Right atrium auricular region (tissue), 2 donors: ENCODE results near the gene LCE5A. TPM values are rescaled to one million over a fixed set of nuclear protein-coding genes. Genes with fewer than 3 reads are reported as not detected.

ENCODE experiments used
- DNase-seq: peaks from one replicate; pipeline ENCODE4 v3.0.0-alpha.2; 2019; ENCODE audit warnings: low spot score
- H3K27ac ChIP-seq, 2 donors: fragments of 200-600 bp; sonication (generic); 1 replicate in 1 of 2; 2 replicates in 1 of 2; pipeline ENCODE4 v1.5.1; 2016 to 2019
- H3K27me3 ChIP-seq, 2 donors: fragments of 200-600 bp; sonication (generic); one replicate each; pipeline versions ENCODE4 v1.5.1 to v1.6.0; 2017 to 2019
- H3K36me3 ChIP-seq: fragments of 200-600 bp; sonication (generic); one replicate; pipeline ENCODE4 v1.5.1; 2016
- H3K4me1 ChIP-seq, 2 donors: fragments of 200-600 bp; sonication (generic); one replicate each; pipeline versions ENCODE4 v1.5.1 to v1.6.0; 2017 to 2019
- H3K4me3 ChIP-seq, 2 donors: fragments of 200-600 bp; sonication (generic); 1 replicate in 1 of 2; 2 replicates in 1 of 2; pipeline ENCODE4 v1.5.1; 2017 to 2019; ENCODE audit warnings: mild to moderate bottlenecking in 1 of 2, moderate library complexity in 1 of 2
- H3K9me3 ChIP-seq, 2 donors: fragments of 200-600 bp; sonication (generic); one replicate each; pipeline ENCODE4 v1.5.1; 2019
- total RNA-seq, 2 donors: library from RNA; depleted of rRNA; stranded (reverse); fragments of >200 nt; gene quantifications; one replicate each; pipeline ENCODE4 v1.1.0, GENCODE V29; 2016
- TF ChIP-seq, protein P1 (sequence below), 2 donors: fragments of 200-600 bp; sonication (generic); IDR thresholded peaks; one replicate each; pipeline ENCODE4 v1.5.1; 2019; ENCODE audit warnings: antibody characterized with exemption in 2 of 2

The LCE5A gene, protein sequence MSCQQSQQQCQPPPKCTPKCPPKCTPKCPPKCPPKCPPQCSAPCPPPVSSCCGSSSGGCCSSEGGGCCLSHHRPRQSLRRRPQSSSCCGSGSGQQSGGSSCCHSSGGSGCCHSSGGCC
- total RNA-seq: not detected

DNA sequence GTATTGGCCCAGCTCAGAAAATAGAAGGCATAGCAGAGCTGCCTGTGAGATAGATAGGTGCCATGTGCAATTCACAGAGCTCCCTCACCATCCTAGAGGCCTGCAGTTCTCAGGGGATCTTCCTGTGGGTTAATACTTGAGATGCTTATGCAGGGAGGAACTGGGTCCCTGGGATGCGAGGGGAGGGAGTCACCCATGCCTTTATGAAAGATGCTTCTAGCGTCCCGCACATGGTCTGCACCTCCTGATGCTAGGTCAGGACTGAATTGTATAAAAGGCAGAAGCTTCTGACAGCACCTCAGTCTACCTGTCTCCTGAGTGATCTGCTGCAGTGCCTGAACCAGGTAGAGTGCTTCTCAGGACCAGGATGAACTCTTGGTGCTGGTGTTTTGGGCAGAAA lies at the start of gene LCE5A:
Gene LCE5A, plus strand, starts transcription at position 301 of the 400 bp plus-strand sequence. CDS start 732 bp downstream, outside the sequence.
- TF ChIP-seq, protein P1, sequence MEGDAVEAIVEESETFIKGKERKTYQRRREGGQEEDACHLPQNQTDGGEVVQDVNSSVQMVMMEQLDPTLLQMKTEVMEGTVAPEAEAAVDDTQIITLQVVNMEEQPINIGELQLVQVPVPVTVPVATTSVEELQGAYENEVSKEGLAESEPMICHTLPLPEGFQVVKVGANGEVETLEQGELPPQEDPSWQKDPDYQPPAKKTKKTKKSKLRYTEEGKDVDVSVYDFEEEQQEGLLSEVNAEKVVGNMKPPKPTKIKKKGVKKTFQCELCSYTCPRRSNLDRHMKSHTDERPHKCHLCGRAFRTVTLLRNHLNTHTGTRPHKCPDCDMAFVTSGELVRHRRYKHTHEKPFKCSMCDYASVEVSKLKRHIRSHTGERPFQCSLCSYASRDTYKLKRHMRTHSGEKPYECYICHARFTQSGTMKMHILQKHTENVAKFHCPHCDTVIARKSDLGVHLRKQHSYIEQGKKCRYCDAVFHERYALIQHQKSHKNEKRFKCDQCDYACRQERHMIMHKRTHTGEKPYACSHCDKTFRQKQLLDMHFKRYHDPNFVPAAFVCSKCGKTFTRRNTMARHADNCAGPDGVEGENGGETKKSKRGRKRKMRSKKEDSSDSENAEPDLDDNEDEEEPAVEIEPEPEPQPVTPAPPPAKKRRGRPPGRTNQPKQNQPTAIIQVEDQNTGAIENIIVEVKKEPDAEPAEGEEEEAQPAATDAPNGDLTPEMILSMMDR (IDR thresholded peaks at IDR 0.05): no peak
- DNase-seq: no peak
- Histone ChIP-seq H3K9me3 (no peaks in the 10 kb centered on the region), H3K27ac (no peak within 1 kb of the TSS), H3K27me3 (peaks cover 0 to 5% of the 10 kb centered on the region in 2 donors), H3K4me3 (no peak within 1 kb of the TSS), H3K36me3 (no peaks in the 10 kb centered on the region), H3K4me1 (peaks cover 0 to 7% of the 10 kb centered on the region in 2 donors)

DNA sequence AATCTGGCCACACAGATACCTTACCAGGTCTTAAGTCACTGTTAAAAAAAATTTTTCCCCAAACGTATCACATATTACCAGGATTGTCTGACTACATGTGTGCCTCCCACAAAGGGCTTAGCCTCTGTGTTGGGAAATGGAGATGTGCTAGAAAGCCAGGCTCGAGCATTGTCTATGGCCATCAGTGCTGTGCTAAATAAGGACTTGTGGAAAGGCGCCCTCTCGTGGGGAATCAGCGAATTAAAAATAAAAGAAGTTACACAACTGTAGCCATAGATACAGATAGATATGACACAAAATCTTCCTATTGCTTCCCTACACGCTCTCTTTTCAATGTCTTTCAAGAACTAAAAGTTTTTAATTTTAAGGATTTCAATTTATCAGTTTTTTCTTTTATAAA lies 49.1 kb upstream of the LCE5A start:
- Histone ChIP-seq H3K9me3 (peaks cover 0 to 6% of the 10 kb centered on the region in 2 donors), H3K27me3 (no peaks in the 10 kb centered on the region), H3K4me3 (no peak overlapping the region), H3K27ac (no peak overlapping the region), H3K36me3 (no peaks in the 10 kb centered on the region), H3K4me1 (no peaks in the 10 kb centered on the region)
- peak; percentile 66 for DNase-seq
- TF ChIP-seq, protein P1 (IDR thresholded peaks at IDR 0.05): peak; percentile 36 to 75

DNA sequence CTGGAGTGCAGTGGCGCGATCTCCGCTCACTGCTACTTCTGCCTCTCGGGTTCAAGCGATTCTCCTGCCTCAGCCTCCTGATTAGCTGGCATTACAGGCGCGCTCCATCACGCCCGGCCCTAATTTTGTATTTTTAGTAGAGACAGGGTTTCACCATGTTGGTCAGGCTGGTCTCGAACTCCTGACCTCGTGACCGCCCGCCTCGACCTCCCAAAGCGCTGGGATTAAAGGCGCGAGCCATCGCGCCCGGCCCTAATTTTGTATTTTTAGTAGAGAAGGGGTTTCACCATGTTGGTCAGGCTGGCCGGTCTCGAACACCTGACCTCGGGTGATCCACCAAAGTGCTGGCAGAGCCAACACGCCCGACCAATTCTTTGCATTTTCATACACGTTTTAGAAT lies 48.0 kb upstream of the LCE5A start:
- DNase-seq: no peak
- no peak overlapping the region for H3K4me3 ChIP-seq
- H3K27me3 ChIP-seq: no peaks in the 10 kb centered on the region
- peaks cover 0 to 12% of the 10 kb centered on the region in 2 donors for H3K9me3 ChIP-seq
- no peaks in the 10 kb centered on the region for H3K36me3 ChIP-seq
- TF ChIP-seq, protein P1 (IDR thresholded peaks at IDR 0.05): no peak
- H3K27ac ChIP-seq: no peak overlapping the region
- H3K4me1 ChIP-seq: no peaks in the 10 kb centered on the region

DNA sequence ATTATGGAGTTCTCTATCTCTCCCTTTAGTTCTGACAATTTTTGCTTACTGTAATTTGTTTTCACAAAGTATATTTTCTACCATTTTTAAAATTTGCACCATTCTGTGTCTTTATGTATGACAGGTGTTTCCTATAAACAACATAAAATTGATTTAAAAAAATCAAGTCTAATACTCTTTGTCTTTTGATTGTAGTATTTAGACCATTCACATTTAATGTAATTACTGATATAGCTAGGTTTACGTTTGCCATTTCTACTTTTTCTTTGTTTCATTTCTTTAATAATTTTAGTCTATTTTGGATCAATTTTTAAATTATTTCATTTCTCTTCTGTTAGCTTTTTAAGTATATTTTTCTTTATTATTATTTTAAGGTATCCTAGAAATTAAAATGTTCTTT lies 44.4 kb upstream of the LCE5A start:
- Histone ChIP-seq H3K9me3 (peaks cover 0 to 12% of the 10 kb centered on the region in 2 donors), H3K27ac (no peak overlapping the region), H3K36me3 (no peaks in the 10 kb centered on the region), H3K4me3 (no peak overlapping the region), H3K27me3 (peaks cover 0 to 3% of the 10 kb centered on the region in 2 donors), H3K4me1 (no peaks in the 10 kb centered on the region)
- TF ChIP-seq, protein P1 (IDR thresholded peaks at IDR 0.05): no peak
- no peak for DNase-seq

DNA sequence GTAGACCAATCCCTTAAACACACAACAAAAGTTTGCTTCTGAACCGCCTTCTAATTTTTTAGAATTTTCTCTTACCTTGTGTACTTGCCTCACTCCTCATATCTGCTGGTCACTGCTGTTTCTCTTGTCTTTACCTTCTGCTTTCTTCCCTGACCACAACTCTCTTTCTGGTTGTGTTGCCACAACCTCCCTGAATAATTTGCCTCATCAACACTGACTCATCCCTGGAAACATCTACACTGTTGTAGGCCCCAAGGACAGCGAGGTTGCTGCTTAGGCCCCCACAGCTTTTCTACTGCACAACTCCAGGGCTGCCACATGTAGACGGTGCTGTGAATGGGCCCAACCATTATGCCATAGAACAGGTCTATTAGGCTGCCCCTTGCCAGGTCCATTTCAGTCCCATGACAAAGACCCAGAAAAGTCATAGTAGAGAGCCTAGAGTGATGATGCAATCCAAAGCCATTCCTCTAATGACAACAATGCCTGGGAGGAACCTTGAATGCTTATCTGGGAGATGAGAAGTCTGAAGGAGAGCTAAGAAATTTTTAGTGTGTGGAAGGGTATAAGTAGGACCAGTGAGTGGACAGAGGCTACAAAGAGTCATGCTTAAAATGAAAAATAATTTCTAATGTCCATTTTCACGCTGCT lies 36.6 kb upstream of the LCE5A start:
- DNase-seq: no peak
- H3K27ac ChIP-seq: no peak overlapping the region
- H3K4me1 ChIP-seq: no peaks in the 10 kb centered on the region
- no peak overlapping the region for H3K4me3 ChIP-seq
- H3K27me3 ChIP-seq: no peaks in the 10 kb centered on the region
- TF ChIP-seq, protein P1 (IDR thresholded peaks at IDR 0.05): no peak
- peaks cover 0 to 28% of the 10 kb centered on the region in 2 donors for H3K9me3 ChIP-seq
- H3K36me3 ChIP-seq: no peaks in the 10 kb centered on the region
